GM12875 (cell line): ENCODE results near the gene CSNK1G2.

Experiments used
- H3K4me3 ChIP-seq: one replicate; pipeline ENCODE4 v1.5.1; 2011; ENCODE audit warnings: low read depth, low read length, control low read depth
- CTCF ChIP-seq: IDR thresholded peaks from 2 replicates; pipeline ENCODE4 v1.5.1; 2011; ENCODE audit warnings: low read depth, mild to moderate bottlenecking, control low read depth, inconsistent platforms, low read length, moderate library complexity, borderline replicate concordance; ENCODE audit not compliant: insufficient read depth

Gene CSNK1G2

GRCh38 chr19:2011169-2011568 lies 70.2 kb downstream of the CSNK1G2 start:
- TF ChIP-seq CTCF, result no peak
- H3K4me3 ChIP-seq, result no peak overlapping the region

- TF ChIP-seq CTCF, result no peak
- no peak overlapping the region for H3K4me3 ChIP-seq
Observed at GRCh38 chr19:2012941-2013682, 72.1 kb downstream of the CSNK1G2 start.

GRCh38 chr19:2013683-2013961 lies 72.7 kb downstream of the CSNK1G2 start:
- H3K4me3 ChIP-seq, result no peak overlapping the region
- no peak for TF ChIP-seq CTCF

GRCh38 chr19:2014131-2014571 lies 73.2 kb downstream of the CSNK1G2 start:
- H3K4me3 ChIP-seq, result no peak overlapping the region
- TF ChIP-seq CTCF, result no peak

- H3K4me3 ChIP-seq, result peak overlapping the region; percentile 74
- no peak for TF ChIP-seq CTCF
Observed at GRCh38 chr19:2014731-2015607, 74.0 kb downstream of the CSNK1G2 start.

GRCh38 chr19:2015608-2015950 lies 74.6 kb downstream of the CSNK1G2 start, which contains the start of gene BTBD2:
BTBD2 (minus strand) TSS chr19:2015714; CDS start chr19:2015703, 11 bp downstream.
- no peak for TF ChIP-seq CTCF
- H3K4me3 ChIP-seq, result peak within 1 kb of the TSS; percentile 74
